Measurements from ENCODE around the gene MAGEA1. TPM values are rescaled to one million over a fixed set of nuclear protein-coding genes. Genes with fewer than 3 reads are reported as not detected.

The MAGEA1 gene
- total RNA-seq, 1 experiment from 2014 or later = not detected

GRCh38 chrX:153216926-153217325, 37.8 kb downstream of the MAGEA1 start:
- H3K9me2 ChIP-seq (ENCODE audit: insufficient read depth) = no peaks in the 10 kb centered on the region
- no peak overlapping the region for H3K4me2 ChIP-seq (ENCODE audit: low read length)
- H3K4me3 ChIP-seq (replicated peaks in 1 of 2; ENCODE audit: low read depth in 1 of 2, low read length in 2 of 2) = no peak overlapping the region
- no peaks in the 10 kb centered on the region for H3K9me3 ChIP-seq (ENCODE audit: control insufficient read depth in 1 of 2, insufficient read depth in 1 of 2, low read depth in 1 of 2, low read length in 2 of 2)
- RAD21 ChIA-PET (ENCODE audit: low non-redundant PET in 1 of 2, low total read pairs in 2 of 2, uncharacterized antibody in 2 of 2, unreplicated experiment in 2 of 2) = no interaction called here
- intact Hi-C loops (cut with micrococcal nuclease) = no loop called here
- H3K79me2 ChIP-seq (ENCODE audit: insufficient read depth, low read length) = no peaks in the 10 kb centered on the region
- BruUV-seq (replicated peaks) = no TSS peak
- H3K9ac ChIP-seq (ENCODE audit: low read length) = no peak overlapping the region
- TF ChIP-seq YY1 (IDR thresholded peaks at IDR 0.05; ENCODE audit: extremely low read depth, insufficient replicate concordance, low read depth, low read length) (no peak), SP1 (IDR thresholded peaks at IDR 0.05; ENCODE audit: low read depth) (no peak), EZH2phosphoT487 (IDR thresholded peaks at IDR 0.05; ENCODE audit: borderline replicate concordance) (no peak)
- no peak overlapping the region for H3K27ac ChIP-seq (ENCODE audit: low read depth, low read length)
- CTCF ChIA-PET = no interaction called here
- ATAC-seq (no peak), DNase-seq (ENCODE audit: low read depth, low spot score) (no peak)
- H2AFZ ChIP-seq (ENCODE audit: low read depth, low read length, poor library complexity, severe bottlenecking) = no peak overlapping the region
- no peaks in the 10 kb centered on the region for H4K20me1 ChIP-seq (ENCODE audit: insufficient read depth)
- no peaks in the 10 kb centered on the region for H3K4me1 ChIP-seq (ENCODE audit: control insufficient read depth in 1 of 2, insufficient read depth in 2 of 2, low read length in 2 of 2)
- POLR2A ChIA-PET = no interaction called here
- H3K27me3 ChIP-seq (ENCODE audit: insufficient read depth, low read length) = peaks cover 22% of the 10 kb centered on the region
- H3K36me3 ChIP-seq (ENCODE audit: control insufficient read depth in 1 of 2, insufficient read depth in 2 of 2, low read length in 2 of 2) = no peaks in the 10 kb centered on the region

- ChIA-PET RAD21 (ENCODE audit: low non-redundant PET in 1 of 2, low total read pairs in 2 of 2, uncharacterized antibody in 2 of 2, unreplicated experiment in 2 of 2) (no interaction called here), CTCF (no interaction called here), POLR2A (no interaction called here)
- ATAC-seq (no peak), DNase-seq (ENCODE audit: low read depth, low spot score) (no peak)
- Histone ChIP-seq H3K9me3 (ENCODE audit: control insufficient read depth in 1 of 2, insufficient read depth in 1 of 2, low read depth in 1 of 2, low read length in 2 of 2) (no peaks in the 10 kb centered on the region), H3K27ac (ENCODE audit: low read depth, low read length) (no peak overlapping the region), H3K36me3 (ENCODE audit: control insufficient read depth in 1 of 2, insufficient read depth in 2 of 2, low read length in 2 of 2) (no peaks in the 10 kb centered on the region), H3K4me3 (replicated peaks in 1 of 2; ENCODE audit: low read depth in 1 of 2, low read length in 2 of 2) (no peak overlapping the region), H3K79me2 (ENCODE audit: insufficient read depth, low read length) (no peaks in the 10 kb centered on the region), H3K27me3 (ENCODE audit: insufficient read depth, low read length) (peaks cover 23% of the 10 kb centered on the region), H3K9me2 (ENCODE audit: insufficient read depth) (no peaks in the 10 kb centered on the region), H3K9ac (ENCODE audit: low read length) (no peak overlapping the region), H3K4me1 (ENCODE audit: control insufficient read depth in 1 of 2, insufficient read depth in 2 of 2, low read length in 2 of 2) (no peaks in the 10 kb centered on the region), H4K20me1 (ENCODE audit: insufficient read depth) (no peaks in the 10 kb centered on the region), H2AFZ (ENCODE audit: low read depth, low read length, poor library complexity, severe bottlenecking) (no peak overlapping the region), H3K4me2 (ENCODE audit: low read length) (no peak overlapping the region)
- no TSS peak for BruUV-seq (replicated peaks)
- intact Hi-C loops (cut with micrococcal nuclease) = no loop called here
- TF ChIP-seq ZFX (IDR thresholded peaks at IDR 0.05) = no peak
- TF ChIP-seq FOSL1 (IDR thresholded peaks at IDR 0.05; ENCODE audit: low read depth) = no peak
- TF ChIP-seq CEBPB (IDR thresholded peaks at IDR 0.05; ENCODE audit: low read depth) = no peak
- TF ChIP-seq REST (IDR thresholded peaks at IDR 0.05; ENCODE audit: low read depth) = no peak
- no peak for TF ChIP-seq SIN3A (IDR thresholded peaks at IDR 0.05; ENCODE audit: low read depth)
- no peak for TF ChIP-seq SP1 (IDR thresholded peaks at IDR 0.05; ENCODE audit: low read depth)
- no peak for TF ChIP-seq EGR1 (IDR thresholded peaks at IDR 0.05; ENCODE audit: low read depth)
- no peak for TF ChIP-seq RAD21 (IDR thresholded peaks at IDR 0.05; ENCODE audit: low read depth)
- no peak for TF ChIP-seq ZBTB33 (IDR thresholded peaks at IDR 0.05; ENCODE audit: extremely low read depth, insufficient replicate concordance, low read length)
- no peak for TF ChIP-seq ATF3 (IDR thresholded peaks at IDR 0.05)
Observed at GRCh38 chrX:153225438-153226098, 46.5 kb downstream of the MAGEA1 start.
